OCI-LY1 (cell line): ENCODE data around the gene FLAD1.

ENCODE experiments used
- CTCF ChIP-seq: fragments of 200-600 bp; sonication (generic), shearing (Covaris generic); IDR thresholded peaks from 2 replicates; pipeline ENCODE4 v1.5.1; 2017; ENCODE audit warnings: mild to moderate bottlenecking, antibody characterized with exemption, low read length, moderate library complexity, mixed read lengths
- EZH2 ChIP-seq: fragments of 200-600 bp; sonication (generic), shearing (Covaris generic); IDR thresholded peaks from 2 replicates; pipeline ENCODE4 v1.8.0; 2017; ENCODE audit warnings: borderline replicate concordance, mixed run types, mild to moderate bottlenecking, antibody characterized with exemption, low read length, moderate library complexity, mixed read lengths

- TF ChIP-seq CTCF: no peak
- no peak for TF ChIP-seq EZH2
Observed at GRCh38 chr1:154978360-154978759, 4.8 kb upstream of the FLAD1 start.
